WTC11 (cell line): ENCODE results near the gene FXYD7. TPM values are rescaled to one million over a fixed set of nuclear protein-coding genes. Genes with fewer than 3 reads are reported as not detected.
A peak's percentile ranks its signal among the peaks of the same experiment; 100 is the strongest.

ENCODE experiments used
- ATAC-seq: fragments of 200-7000 bp; cut with Tn5 transposase; 2 replicates; pipeline ENCODE4 v1.10.0; 2021; ENCODE audit warnings: mild to moderate bottlenecking, moderate library complexity
- CTCF ChIA-PET: fragments of 300-600 bp; sonication (Branson Sonifier 250); formaldehyde crosslinking; loops from one replicate; lab custom pipeline; 2021; ENCODE audit warnings: antibody characterized with exemption; lab: Charles Lee
- POLR2A ChIA-PET: fragments of 350-600 bp; sonication (Branson Sonifier 250); formaldehyde crosslinking; loops from one replicate; lab custom pipeline; 2021; ENCODE audit warnings: antibody characterized with exemption; lab: Charles Lee
- DNase-seq: peaks from one replicate; pipeline ENCODE4 v3.0.0; 2021; ENCODE audit warnings: low spot score
- H3K27ac Mint-ChIP-seq: 2 replicates; pipeline ENCODE4 v1.8.0; 2021; ENCODE audit warnings: mixed read lengths
- H3K27me3 Mint-ChIP-seq: 2 replicates; pipeline ENCODE4 v1.8.0; 2021; ENCODE audit warnings: low read depth, mild to moderate bottlenecking, moderate library complexity, mixed read lengths
- H3K36me3 Mint-ChIP-seq: 2 replicates; pipeline ENCODE4 v1.8.0; 2021; ENCODE audit warnings: mixed read lengths
- H3K4me1 Mint-ChIP-seq: 2 replicates; pipeline ENCODE4 v1.8.0; 2022; ENCODE audit warnings: mixed read lengths
- H3K4me3 Mint-ChIP-seq: 2 replicates; pipeline ENCODE4 v1.8.0; 2021; ENCODE audit warnings: mild to moderate bottlenecking, moderate library complexity, mixed read lengths
- H3K9me3 Mint-ChIP-seq: 2 replicates; pipeline ENCODE4 v1.8.0; 2021; ENCODE audit warnings: mixed read lengths
- AFF4 ChIP-seq: sonication (generic); formaldehyde crosslinking; IDR thresholded peaks from 2 replicates; pipeline ENCODE4 v1.8.1; 2023; ENCODE audit warnings: mild to moderate bottlenecking, missing genetic modification reagents, borderline replicate concordance
- ATF2 ChIP-seq: sonication (generic); formaldehyde crosslinking; IDR thresholded peaks from 2 replicates; pipeline ENCODE4 v1.8.1; 2022; ENCODE audit warnings: low read depth, missing genetic modification reagents, borderline replicate concordance
- CDX4 ChIP-seq: fragments of 250-450 bp; sonication (Bioruptor Pico); IDR thresholded peaks from 2 replicates; pipeline ENCODE4 v1.9.0; 2021; ENCODE audit warnings: moderate library complexity, mild to moderate bottlenecking, inconsistent platforms, borderline replicate concordance
- CTCF ChIP-seq: fragments of 200-600 bp; IDR thresholded peaks from 2 replicates; pipeline ENCODE4 v1.8.0; 2022; ENCODE audit warnings: antibody characterized with exemption
- E2F4 ChIP-seq: sonication (generic); formaldehyde crosslinking; IDR thresholded peaks from 2 replicates; pipeline ENCODE4 v1.8.1; 2022; ENCODE audit warnings: low read depth, mild to moderate bottlenecking, moderate library complexity, missing genetic modification reagents, borderline replicate concordance
- GTF2I ChIP-seq: fragments of 250-450 bp; sonication (Bioruptor Pico); conservative IDR thresholded peaks from 2 replicates; pipeline ENCODE4 v1.4.0; 2021; ENCODE audit warnings: mild to moderate bottlenecking
- HMGXB4 ChIP-seq: sonication (generic); formaldehyde crosslinking; IDR thresholded peaks from 2 replicates; pipeline ENCODE4 v1.8.1; 2023; ENCODE audit warnings: mild to moderate bottlenecking, moderate library complexity, missing genetic modification reagents
- PREB ChIP-seq: sonication (generic); formaldehyde crosslinking; IDR thresholded peaks from 2 replicates; pipeline ENCODE4 v1.8.1; 2022; ENCODE audit warnings: mild to moderate bottlenecking, missing genetic modification reagents, moderate library complexity, borderline replicate concordance
- RELA ChIP-seq: sonication (generic); formaldehyde crosslinking; IDR thresholded peaks from 2 replicates; pipeline ENCODE4 v1.8.1; 2022; ENCODE audit warnings: missing genetic modification reagents, mild to moderate bottlenecking, borderline replicate concordance
- SP1 ChIP-seq: sonication (generic); formaldehyde crosslinking; conservative IDR thresholded peaks from 2 replicates; pipeline ENCODE4 v1.8.1; 2022; ENCODE audit warnings: missing genetic modification reagents
- TCF7 ChIP-seq: sonication (generic); formaldehyde crosslinking; IDR thresholded peaks from 2 replicates; pipeline ENCODE4 v1.8.0; 2022; ENCODE audit warnings: mild to moderate bottlenecking, low read depth, missing genetic modification reagents, moderate library complexity
- ZNF138 ChIP-seq: sonication (generic); formaldehyde crosslinking; conservative IDR thresholded peaks from 2 replicates; pipeline ENCODE4 v1.8.1; 2022; ENCODE audit warnings: mild to moderate bottlenecking, moderate library complexity, missing genetic modification reagents
- ZNF416 ChIP-seq: fragments of 250-450 bp; sonication (Bioruptor Pico); IDR thresholded peaks from 2 replicates; pipeline ENCODE4 v1.9.0; 2021; ENCODE audit warnings: mild to moderate bottlenecking, inconsistent platforms
- ZNF423 ChIP-seq: fragments of 250-450 bp; sonication (Bioruptor Pico); IDR thresholded peaks from 2 replicates; pipeline ENCODE4 v2.1.2; 2022; ENCODE audit warnings: mild to moderate bottlenecking, moderate library complexity
- total RNA-seq: library from RNA; stranded (reverse); gene quantifications from 3 replicates; pipeline ENCODE4 v1.2.3, GENCODE V29; 2021

Gene FXYD7
- total RNA-seq, 1 experiment from 2014 or later = 16.7 TPM

GRCh38 chr19:35143818-35144217 is 763 bp downstream of the FXYD7 start:
- ChIA-PET CTCF (interaction anchor here (0.5 to 5.5 kb wide), 10 partner anchors 9 to 120 kb away, joined by 3 to 143 read pairs (median 4); partner anchors contain the start of genes FXYD3 and FXYD5), POLR2A (interaction anchor here (0.6 to 2.4 kb wide), 2 partner anchors 8 to 113 kb away, joined by 3 to 9 read pairs; no protein-coding TSS in a partner anchor)
- no peak for TF ChIP-seq RELA (CRISPR knock-in tag)
- no peak for TF ChIP-seq ZNF423
- TF ChIP-seq ZNF138 (CRISPR knock-in tag) = no peak
- no peak for TF ChIP-seq HMGXB4 (CRISPR knock-in tag)
- TF ChIP-seq PREB (CRISPR knock-in tag) = no peak
- TF ChIP-seq ZNF416 = no peak
- TF ChIP-seq SP1 = no peak
- TF ChIP-seq TCF7 (CRISPR knock-in tag) = no peak
- no peak for TF ChIP-seq E2F4 (CRISPR knock-in tag)
- TF ChIP-seq CTCF = no peak
- TF ChIP-seq CDX4 (CRISPR knock-in tag) = no peak
- no peak for TF ChIP-seq ATF2 (CRISPR knock-in tag)
- TF ChIP-seq GTF2I (CRISPR knock-in tag) = no peak
- TF ChIP-seq AFF4 (CRISPR knock-in tag) = no peak
- H3K4me1 Mint-ChIP-seq = peaks cover 43% of the 10 kb centered on the region
- peaks cover 31% of the 10 kb centered on the region for H3K27me3 Mint-ChIP-seq
- H3K36me3 Mint-ChIP-seq = peaks cover 2% of the 10 kb centered on the region; the same call in 1 of the 2 replicates
- no peak overlapping the region for H3K27ac Mint-ChIP-seq
- ATAC-seq = no peak
- no peak for DNase-seq
- H3K4me3 Mint-ChIP-seq = peak overlapping the region; percentile 68
- H3K9me3 Mint-ChIP-seq = no peaks in the 10 kb centered on the region
